NCI-H524 (cell line): ENCODE results near the gene PROB1.
"Not testable (repeated sequence)": the region's sequence is repeated elsewhere in the genome, so short reads cannot be mapped to it uniquely, and the experiment has no call there.

Experiments used
- DNase-seq, 2 experiments: peaks; one replicate each; lab custom pipeline; 2025; lab: John Stamatoyannopoulos, UW

The PROB1 gene

GRCh38 chr5:139392678-139393496 lies 2.0 kb downstream of the PROB1 start:
- peak; percentile 29 to 56 for DNase-seq

- DNase-seq: no peak
These were observed 2.6 kb downstream of the PROB1 start for GRCh38 chr5:139392324-139392677.

GRCh38 chr5:139391570-139392323 lies 3.2 kb downstream of the PROB1 start:
- DNase-seq: no peak

GRCh38 chr5:139390639-139391569 lies 4.0 kb downstream of the PROB1 start:
- DNase-seq: no peak

- DNase-seq: no peak
These were observed 4.9 kb downstream of the PROB1 start, which contains the start of gene MZB1 for GRCh38 chr5:139389701-139390638. TSS of gene MZB1 (minus strand) at chr5:139389913. CDS start at chr5:139389856, 57 bp downstream.

- no peak for DNase-seq
These were observed 6.6 kb downstream of the PROB1 start for GRCh38 chr5:139388198-139388821.

- no peak for DNase-seq
These were observed 7.2 kb downstream of the PROB1 start for GRCh38 chr5:139387611-139388197.

GRCh38 chr5:139386956-139387355 lies 7.9 kb downstream of the PROB1 start:
- not testable (repeated sequence) for DNase-seq

- no peak for DNase-seq
These were observed 8.9 kb downstream of the PROB1 start for GRCh38 chr5:139386050-139386438.

- DNase-seq: no peak
These were observed 9.5 kb downstream of the PROB1 start for GRCh38 chr5:139385061-139386049.

- DNase-seq: no peak
These were observed 10.3 kb downstream of the PROB1 start for GRCh38 chr5:139384591-139385051.

GRCh38 chr5:139383993-139384590 lies 10.8 kb downstream of the PROB1 start:
- DNase-seq: no peak

GRCh38 chr5:139383275-139383992 lies 11.5 kb downstream of the PROB1 start, which contains the start of gene SLC23A1:
TSS of gene SLC23A1 (minus strand) at chr5:139383297. CDS start at chr5:139383253, 44 bp downstream.
- DNase-seq: no peak

- no peak for DNase-seq
These were observed 12.1 kb downstream of the PROB1 start for GRCh38 chr5:139382807-139383206.

- no peak for DNase-seq
These were observed 12.8 kb downstream of the PROB1 start for GRCh38 chr5:139381837-139382761.
